ENCODE measurements around the gene PPP6R3.

Gene PPP6R3

GRCh38 chr11:68495872-68496271, 35.3 kb downstream of the PPP6R3 start:
- DNase-seq, result no peak

- no peak for DNase-seq
These were observed 37.2 kb downstream of the PPP6R3 start for GRCh38 chr11:68497761-68498160.

GRCh38 chr11:68498321-68498720, 37.8 kb downstream of the PPP6R3 start:
- DNase-seq, result no peak

GRCh38 chr11:68498903-68499883, 38.6 kb downstream of the PPP6R3 start:
- DNase-seq, result no peak

GRCh38 chr11:68500206-68500605, 39.7 kb downstream of the PPP6R3 start:
- no peak for DNase-seq

- no peak for DNase-seq
These were observed 41.3 kb downstream of the PPP6R3 start for GRCh38 chr11:68501813-68502212.

- DNase-seq, result no peak
These were observed 42.7 kb downstream of the PPP6R3 start for GRCh38 chr11:68503251-68503687.

GRCh38 chr11:68503792-68504191, 43.2 kb downstream of the PPP6R3 start:
- no peak for DNase-seq

- DNase-seq, result no peak
These were observed 44.0 kb downstream of the PPP6R3 start for GRCh38 chr11:68504432-68505066.

GRCh38 chr11:68505596-68505995, 45.0 kb downstream of the PPP6R3 start:
- DNase-seq, result peak; percentile 50

GRCh38 chr11:68506908-68507307, 46.4 kb downstream of the PPP6R3 start:
- no peak for DNase-seq

- DNase-seq, result peak; percentile 26
These were observed 47.9 kb downstream of the PPP6R3 start for GRCh38 chr11:68508425-68508824.

GRCh38 chr11:68509066-68509465, 48.5 kb downstream of the PPP6R3 start:
- peak; percentile 19 for DNase-seq

GRCh38 chr11:68513930-68514487, 53.5 kb downstream of the PPP6R3 start:
- no peak for DNase-seq

GRCh38 chr11:68517121-68517741, 56.7 kb downstream of the PPP6R3 start:
- DNase-seq, result no peak

GRCh38 chr11:68518191-68518590, 57.6 kb downstream of the PPP6R3 start:
- no peak for DNase-seq

GRCh38 chr11:68521969-68522652, 61.6 kb downstream of the PPP6R3 start:
- DNase-seq, result no peak

GRCh38 chr11:68523033-68523432, 62.5 kb downstream of the PPP6R3 start:
- DNase-seq, result no peak

GRCh38 chr11:68523743-68524142, 63.2 kb downstream of the PPP6R3 start:
- DNase-seq, result no peak

- DNase-seq, result no peak
These were observed 63.7 kb downstream of the PPP6R3 start for GRCh38 chr11:68524213-68524612.

GRCh38 chr11:68524681-68525080, 64.1 kb downstream of the PPP6R3 start:
- DNase-seq, result no peak

- DNase-seq, result no peak
These were observed 64.8 kb downstream of the PPP6R3 start for GRCh38 chr11:68525336-68525735.
